ELF-1 (cell line): Measurements from ENCODE around the gene SLC35A5.
"Not testable (repeated sequence)": the region's sequence is repeated elsewhere in the genome, so short reads cannot be mapped to it uniquely, and the experiment has no call there.

Experiments used
- DNase-seq: peaks from one replicate; pipeline ENCODE4 v3.0.0-alpha.2; 2016; ENCODE audit warnings: low read depth, low spot score

SLC35A5 gene, protein sequence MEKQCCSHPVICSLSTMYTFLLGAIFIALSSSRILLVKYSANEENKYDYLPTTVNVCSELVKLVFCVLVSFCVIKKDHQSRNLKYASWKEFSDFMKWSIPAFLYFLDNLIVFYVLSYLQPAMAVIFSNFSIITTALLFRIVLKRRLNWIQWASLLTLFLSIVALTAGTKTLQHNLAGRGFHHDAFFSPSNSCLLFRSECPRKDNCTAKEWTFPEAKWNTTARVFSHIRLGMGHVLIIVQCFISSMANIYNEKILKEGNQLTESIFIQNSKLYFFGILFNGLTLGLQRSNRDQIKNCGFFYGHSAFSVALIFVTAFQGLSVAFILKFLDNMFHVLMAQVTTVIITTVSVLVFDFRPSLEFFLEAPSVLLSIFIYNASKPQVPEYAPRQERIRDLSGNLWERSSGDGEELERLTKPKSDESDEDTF

DNA sequence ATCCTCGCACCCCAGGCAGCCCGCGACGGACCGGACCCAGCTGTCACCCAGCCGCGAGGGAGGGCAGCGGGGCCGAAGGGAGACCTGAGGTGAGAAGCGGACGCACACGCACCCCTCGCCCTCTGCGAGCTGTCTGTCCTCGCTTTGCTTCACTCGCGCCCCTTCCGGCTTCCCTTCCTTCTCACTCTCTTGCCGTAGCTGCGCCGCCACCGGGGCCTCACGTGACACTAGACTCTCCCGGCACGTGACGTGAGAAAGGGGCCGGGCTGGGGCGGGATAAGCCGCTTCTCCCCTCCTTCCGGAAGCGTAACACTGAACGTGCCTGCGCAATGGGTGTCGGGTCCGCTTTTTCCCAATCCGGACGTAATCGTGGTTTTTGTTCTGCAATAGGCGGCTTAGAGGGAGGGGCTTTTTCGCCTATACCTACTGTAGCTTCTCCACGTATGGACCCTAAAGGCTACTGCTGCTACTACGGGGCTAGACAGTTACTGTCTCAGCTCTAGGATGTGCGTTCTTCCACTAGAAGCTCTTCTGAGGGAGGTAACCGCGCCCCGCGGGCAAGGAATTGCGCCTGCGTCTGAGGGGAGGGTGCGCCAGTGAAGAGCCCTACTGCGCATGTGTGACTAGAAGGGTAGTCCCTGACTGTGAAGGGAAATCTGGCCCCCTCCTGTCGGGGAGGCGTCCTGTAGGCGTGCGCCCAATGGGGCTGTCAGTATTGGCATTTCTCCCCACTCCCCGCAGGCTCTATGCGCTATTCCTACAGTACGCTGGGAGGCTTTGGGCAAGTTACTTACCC lies at the start of gene SLC35A5, which contains the start of gene ATG3:
TSS of gene SLC35A5 (plus strand) at position 312 of the 796 bp plus-strand sequence. CDS start 1,359 bp downstream, outside the sequence.
TSS of gene ATG3 (minus strand) at position 229 of the 796 bp plus-strand sequence. CDS start 434 bp downstream, outside the sequence.
- DNase-seq = peak; percentile 99

DNA sequence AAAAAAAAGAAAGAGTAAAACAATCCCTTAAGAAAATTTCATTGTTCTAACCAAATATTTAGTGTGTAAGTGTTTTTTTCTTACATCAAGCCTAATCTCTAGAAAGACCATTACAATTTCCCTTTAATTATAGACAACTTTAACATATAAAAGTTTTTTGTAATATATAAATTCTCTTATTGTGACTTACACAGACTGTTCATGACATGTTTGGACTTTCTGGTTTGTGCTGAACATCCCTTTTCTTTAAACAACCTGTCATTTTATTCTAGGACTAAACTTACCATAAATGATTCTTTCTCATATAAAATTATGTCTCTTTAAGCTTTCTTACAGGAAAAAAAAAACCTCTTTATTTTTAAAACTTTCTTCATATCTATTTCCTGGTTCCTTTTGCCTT lies 49.5 kb upstream of the SLC35A5 start:
- DNase-seq = no peak

DNA sequence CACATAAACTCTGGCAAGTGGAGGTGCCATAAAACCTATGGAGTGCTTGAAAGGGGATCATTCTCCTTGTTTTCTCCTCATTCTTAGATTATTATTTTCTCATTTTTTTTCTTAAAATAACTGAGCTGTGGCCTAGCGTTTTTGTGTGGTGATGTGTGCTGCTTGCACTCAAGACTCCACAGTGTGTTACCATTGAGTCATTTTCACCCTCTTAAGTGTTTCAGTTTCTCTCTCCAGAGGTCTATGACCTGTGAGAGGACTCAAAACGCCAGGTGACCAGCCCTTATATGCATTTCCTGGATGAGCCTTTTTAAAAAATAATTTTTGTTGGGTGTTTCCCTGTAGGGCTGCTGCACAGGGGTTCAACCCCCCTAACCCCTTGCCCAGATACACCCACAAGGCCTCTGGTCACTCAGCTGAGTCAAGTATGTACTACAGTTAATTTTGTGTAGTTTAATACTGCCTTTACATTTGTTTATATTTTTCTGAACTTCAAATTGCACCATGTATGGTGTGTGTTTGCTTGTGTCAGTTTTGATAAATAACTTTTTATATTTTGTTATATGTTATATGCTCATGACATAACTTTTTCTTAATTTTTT lies 47.2 kb upstream of the SLC35A5 start:
- DNase-seq = no peak

DNA sequence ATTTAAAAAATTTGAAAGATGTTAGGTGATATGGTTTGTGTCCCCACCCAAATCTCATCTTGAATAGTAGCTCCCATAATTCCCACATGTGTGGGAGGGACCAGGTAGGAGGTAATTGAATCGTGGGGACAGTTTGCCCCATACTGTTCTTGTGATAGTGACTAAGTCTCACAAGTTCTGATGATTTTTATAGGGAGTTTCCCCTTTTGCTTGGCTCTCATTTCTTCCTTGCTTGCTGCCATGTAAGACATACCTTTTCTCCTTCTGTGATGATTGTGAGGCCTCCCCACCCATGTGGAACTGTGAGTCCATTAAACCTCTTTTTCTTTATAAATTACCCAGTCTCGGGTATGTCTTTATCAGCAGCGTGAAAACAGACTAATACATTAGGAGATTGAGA lies 42.9 kb upstream of the SLC35A5 start:
- not testable (repeated sequence) for DNase-seq

DNA sequence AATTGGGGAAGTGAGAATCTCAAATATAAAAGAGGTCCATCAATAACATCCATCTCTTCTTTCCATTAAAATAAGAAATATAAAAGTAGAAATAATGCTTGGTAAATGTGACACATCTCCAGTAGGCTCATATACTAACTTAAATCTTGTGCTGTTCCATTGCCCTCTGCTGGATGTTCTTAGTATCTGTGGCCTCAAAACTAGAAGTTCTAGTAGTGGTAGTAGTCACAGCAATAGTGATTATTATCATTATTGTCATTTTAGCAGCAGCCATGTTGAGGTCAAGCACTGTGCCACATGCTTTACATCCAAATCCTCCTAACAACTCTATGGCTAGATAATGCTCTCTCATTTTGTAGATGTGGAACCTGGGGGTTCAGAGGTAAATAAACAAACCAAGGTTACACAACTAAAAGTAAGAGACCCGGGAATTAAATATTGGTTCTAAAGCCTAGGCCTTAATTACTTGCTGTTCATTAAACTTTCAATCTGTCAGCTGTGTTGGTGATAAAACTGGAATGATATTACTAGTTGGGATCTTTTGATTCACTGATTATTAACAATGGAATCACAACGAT lies 42.3 kb upstream of the SLC35A5 start:
- no peak for DNase-seq

DNA sequence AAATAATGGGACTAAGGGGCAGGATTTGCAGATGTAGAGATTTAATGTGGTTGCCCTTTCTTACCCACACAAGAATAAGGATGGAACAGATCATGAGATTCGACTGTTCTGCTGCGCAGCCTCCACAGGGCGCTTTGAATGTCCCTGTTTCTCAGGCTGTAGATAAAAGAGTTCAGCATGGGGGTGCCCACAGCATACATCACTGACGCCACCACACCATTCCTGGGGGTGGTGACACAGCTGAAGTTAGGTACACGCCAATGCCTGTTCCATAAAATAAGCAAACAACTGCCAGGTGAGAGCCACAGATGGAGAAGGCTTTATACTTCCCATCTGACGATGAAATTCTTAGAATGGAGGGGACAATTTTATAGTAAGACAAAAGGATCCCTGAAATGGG lies 37.7 kb upstream of the SLC35A5 start:
- not testable (repeated sequence) for DNase-seq

DNA sequence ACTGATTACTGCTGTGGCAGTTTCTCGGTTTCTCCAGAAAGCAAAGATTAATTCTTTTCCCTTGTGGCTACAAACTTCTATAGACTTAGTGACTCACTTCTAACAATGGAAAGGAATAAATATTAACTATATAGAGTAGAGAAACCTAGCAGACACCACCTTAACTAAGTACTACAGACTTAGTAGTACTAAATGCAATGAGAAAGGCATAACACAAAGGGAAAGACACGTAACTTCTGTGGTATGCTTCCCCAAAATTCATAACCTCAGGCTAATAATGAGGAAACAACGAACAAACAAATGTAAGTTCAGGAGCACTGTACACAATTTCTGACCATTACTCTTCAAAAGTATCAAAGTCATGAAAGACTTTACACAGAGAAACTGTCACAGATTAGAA lies 31.3 kb upstream of the SLC35A5 start:
- no peak for DNase-seq

DNA sequence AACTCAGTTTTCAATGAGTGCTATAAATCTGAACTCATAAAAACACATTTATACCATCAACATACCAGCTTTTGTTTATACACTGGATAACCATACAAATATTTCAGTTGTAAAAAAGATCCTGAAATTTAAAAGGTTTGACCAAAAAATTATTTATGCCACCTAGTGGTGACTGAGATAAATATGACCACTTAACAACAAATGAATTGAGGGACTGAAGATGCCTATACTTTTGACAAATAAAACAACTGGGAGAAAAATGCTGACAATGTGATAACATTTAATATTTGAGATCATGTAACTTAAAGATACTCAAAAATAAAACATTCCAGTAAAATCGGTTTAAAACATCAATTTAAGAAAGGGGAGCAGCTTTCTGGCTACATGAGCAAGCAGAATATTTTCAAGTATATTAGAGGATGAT lies 30.5 kb upstream of the SLC35A5 start:
- DNase-seq = no peak

DNA sequence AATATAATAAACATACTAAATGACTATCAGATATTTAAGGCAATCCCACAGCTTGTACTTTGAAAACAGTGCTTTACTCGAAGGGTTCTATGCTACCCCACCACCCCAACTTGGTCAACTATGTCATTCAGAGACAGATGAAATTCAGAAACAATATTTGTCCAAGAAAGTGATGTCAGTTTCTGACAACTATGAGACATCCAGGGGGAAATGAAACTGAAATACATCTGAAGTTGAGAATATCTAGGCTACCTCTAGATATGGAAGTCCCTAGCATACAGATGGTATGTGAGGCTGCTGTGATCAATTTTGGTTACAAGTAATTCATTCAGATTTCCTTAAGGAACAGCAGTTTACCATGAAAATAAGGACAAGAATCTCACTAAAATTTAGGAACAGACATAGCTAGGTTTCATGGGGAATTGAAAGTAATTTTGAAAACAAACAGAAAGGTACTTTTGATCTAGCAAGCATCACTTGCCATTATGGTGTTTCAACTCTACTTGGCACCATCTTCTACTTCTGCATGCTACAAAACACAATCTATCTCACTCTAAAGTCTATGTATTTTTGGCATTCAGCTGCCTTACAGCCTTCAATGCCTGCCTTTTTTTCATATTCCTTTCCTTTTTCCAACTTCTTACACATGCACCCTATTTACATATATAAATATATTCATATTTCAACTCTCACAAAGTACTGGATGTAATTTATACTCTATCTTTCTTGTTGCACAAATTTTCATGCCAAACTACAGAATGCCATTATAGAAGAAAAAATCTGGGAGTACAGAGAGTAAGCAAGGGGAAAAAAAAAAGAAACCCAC lies 21.8 kb upstream of the SLC35A5 start:
- DNase-seq = no peak

DNA sequence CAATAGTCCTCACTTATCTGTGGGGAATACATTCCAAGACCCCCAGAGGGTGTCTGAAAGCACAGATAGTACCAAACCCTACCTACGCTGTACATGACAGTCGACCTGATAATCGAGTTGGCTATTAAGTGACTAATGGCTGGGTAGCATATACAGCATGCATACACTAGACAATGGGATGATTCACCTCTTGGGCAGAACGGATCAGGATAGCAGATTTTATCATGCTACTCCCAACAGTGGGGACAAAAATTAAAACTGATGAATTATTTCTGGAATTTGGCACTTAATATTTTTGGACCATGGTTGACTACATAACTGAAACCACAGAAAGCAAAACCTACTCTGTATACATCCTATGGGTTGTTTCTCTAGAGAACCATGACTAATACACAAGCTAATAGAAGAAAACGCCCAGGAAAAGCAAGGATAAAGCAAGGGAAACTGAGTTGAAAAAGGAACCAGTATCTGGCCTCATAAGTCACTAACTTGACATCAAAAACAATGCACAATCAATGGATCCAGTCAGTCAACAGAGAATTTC lies 15.6 kb upstream of the SLC35A5 start:
- DNase-seq = no peak

DNA sequence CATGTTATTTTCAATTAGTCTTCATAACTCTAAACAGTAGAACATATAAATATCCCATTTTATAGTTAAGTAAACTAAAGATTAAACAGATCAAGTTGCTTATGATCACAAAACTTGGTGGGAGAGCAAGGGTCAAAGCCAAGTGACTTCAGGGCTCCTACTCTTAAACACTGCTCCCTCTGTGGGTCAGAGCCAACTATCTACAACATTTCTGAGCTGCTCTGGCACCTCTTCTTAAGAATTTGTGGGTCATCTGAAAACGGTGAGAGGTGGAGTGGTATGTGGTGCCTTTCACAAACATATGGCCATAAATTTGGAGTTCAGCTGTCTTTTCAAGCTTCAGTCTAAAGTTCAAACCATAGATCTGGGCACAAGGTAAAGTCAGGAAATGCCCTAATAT lies 11.0 kb upstream of the SLC35A5 start:
- no peak for DNase-seq

DNA sequence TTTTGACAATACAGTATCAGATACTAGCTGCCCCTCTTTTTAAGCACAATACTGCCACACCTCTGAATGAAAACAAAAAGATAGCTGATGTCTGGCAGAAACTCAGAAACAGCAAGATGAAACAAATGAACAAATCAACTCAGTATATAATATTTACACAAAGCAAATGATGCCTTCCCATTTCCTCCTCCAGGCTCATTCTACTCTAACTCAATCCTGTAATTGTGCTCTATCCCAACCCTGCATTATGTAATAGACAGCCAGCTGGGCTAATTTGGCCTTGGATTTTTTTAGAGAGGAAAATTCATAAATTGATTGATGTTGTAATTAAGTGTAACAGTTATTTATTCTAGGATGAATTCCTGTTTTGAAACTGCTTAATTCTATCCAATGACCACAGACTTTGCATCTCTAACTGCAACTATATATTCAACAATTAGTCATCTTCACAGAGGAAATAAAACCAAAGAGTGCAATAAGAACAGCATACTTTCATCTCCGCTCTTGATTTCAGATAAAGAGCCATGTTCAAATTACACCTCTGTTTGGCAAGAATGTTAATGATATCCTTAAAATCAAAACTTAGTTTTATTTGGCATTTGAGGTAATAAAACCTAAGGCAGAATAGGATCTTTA lies 6.2 kb upstream of the SLC35A5 start:
- DNase-seq = no peak

DNA sequence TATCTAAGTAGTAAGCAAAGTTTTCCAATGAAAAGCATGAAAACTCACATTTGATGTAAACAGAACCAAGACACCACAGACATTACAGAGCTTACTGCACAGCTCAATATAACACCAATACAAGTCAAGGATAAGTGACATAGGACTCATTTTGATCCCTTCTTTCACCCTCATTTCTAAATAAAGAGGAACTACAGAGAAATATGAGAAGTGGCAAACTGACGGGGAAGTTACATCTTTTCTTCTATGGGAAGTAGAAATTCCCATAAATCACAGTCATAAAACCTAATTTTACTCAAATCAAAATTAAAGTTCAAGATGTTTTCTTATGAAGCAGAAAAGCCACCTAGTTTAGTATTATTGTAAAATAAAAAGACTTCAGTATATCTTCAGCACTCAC lies 3.9 kb upstream of the SLC35A5 start:
- no peak for DNase-seq

DNA sequence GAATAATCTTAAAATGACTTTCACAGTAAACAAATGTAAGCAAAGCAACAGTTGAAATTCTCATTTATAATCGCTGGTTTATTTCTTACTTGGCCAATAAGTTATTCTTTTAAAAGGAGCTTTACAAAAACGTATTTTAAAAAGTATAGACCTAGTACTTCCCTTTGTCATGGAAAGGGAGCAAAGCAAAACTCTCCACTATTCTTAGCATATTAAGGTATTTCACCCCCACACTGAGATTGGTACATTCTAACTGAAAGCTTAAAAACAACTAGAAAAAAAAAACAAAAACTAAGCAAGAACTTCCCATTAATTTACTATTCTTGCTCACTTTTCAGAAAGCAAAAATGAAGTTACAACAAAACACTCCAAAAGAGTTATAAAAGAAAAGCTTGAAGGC lies 1.5 kb upstream of the SLC35A5 start:
- DNase-seq = no peak

DNA sequence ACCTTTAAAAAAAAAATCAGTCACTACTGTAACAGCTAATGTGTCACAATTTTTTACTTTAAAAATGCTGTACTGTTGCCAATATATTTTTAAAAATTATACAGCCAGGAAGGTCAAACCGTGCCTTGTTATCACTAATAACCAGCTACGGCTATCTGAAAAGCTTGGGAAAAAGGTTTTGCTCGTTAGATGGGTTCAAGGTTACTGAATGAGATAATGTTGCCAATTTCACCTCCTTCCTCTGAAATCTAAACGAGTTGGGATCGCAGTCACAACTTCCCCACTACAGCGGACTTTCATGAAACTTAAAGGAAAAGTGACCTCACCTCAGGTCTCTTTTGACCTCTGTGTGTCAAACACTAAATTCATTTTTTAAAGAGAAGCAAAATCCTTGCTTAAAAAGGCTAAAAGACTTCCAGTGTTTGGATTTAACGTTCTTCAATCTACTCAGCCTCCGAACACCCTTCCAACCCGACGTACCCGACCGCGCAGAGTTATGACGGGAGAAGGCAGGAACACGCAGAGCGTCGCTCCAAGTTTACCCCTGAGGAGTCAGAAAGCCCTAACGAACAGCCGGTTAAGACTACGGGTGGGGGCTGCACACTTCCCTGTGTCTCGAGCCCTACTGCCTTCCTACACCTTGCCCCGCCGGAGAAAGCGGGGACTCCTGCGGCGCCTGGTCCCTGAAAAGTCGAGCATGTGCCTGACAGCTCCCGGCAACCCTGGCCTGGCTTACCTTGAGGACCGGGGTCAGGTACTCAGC lies 943 bp upstream of the SLC35A5 start:
- DNase-seq = peak; percentile 88

DNA sequence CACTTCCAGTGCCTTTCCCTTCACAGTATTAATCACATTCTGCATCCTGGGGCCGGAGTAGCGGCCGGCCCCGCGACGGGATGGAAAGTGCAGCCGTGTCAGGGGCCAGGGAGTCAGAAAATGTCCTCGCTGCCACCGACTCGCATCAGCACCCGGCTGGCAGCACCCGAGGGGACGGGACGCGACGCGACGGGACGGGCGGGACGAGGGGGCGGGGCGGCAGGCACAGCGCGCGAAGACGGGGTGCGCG lies 436 bp upstream of the SLC35A5 start:
- no peak for DNase-seq

DNA sequence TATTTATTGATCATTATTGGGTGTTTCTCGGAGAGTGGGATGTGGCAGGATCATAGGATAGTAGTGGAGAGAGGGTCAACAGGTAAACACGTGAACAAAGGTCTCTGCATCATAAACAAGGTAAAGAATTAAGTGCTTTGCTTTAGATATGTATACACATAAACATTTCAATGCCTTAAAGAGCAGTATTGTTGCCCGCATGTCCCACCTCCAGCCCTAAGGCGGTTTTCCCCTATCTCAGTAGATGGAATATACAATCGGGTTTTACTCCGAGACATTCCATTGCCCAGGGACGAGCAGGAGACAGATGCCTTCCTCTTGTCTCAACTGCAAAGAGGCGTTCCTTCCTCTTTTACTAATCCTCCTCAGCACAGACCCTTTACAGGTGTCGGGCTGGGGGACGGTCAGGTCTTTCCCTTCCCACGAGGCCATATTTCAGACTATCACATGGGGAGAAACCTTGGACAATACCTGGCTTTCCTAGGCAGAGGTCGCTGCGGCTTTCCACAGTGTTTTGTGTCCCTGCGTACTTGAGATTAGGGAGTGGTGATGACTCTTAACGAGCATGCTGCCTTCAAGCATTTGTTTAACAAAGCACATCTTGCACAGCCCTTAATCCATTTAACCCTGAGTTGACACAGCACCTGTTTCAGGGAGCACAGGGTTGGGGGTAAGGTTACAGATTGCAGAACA lies 2.5 kb downstream of the SLC35A5 start:
- peak; percentile 65 for DNase-seq

DNA sequence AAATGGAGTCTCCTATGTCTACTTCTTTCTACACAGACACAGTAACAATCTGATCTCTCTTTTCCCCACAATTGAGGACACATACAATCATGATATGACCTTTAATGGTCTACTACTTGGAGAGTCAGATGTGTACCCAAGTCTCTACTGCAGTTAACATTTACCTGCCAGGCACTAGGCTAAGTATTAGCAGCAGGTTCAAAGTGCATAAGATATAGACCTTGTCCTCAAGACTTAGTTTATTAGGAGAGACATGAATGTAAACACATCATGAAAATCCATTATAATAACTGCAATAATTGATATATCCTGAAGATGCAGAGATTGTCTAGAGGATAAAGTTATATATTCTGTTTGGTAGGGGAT lies 3.1 kb downstream of the SLC35A5 start:
- DNase-seq = no peak

DNA sequence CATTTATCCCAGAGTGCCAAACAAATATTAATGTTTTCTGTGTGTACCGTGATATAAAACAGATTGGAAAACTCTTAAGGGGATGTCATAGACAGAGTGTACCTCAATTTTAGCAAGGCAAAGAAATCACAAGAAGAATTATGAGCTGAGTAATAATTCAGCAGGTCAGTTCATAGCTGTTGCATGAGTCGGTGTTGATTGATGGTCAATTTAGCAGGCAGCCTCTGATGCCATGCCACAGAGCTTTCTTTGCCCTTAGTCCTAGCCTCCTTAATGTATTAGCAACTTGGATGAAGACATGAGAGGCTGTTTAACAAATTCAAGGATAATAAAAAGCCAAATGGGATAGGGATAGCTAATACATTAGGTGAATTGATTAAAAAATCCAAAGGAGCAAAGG lies 6.8 kb downstream of the SLC35A5 start:
- no peak for DNase-seq
